ENCODE results near the gene LAMP5. TPM values are rescaled to one million over a fixed set of nuclear protein-coding genes. Genes with fewer than 3 reads are reported as not detected.

Gene LAMP5
- total RNA-seq, 1 donor from 2014 or later = 0.80 TPM

DNA sequence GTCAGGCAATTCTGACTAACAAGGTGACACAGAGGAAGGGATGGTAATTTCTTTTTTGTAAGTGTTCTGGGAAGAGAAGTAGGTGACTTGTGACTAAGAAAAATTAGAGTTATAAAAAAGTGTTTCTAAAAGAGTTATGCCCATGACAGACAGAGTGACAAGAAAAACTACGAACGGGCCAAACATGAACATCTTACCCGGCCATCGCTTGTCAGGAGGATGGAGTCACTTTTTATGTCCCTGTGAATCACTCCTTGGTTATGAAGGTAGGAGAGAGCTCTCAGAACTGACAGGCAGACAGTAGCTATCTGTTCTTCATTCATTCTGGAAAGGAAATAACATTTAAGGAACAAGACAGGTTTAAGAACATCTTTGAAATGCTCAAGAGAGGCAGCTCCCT, 43.0 kb downstream of the LAMP5 start:
- no peak overlapping the region for H3K4me3 Mint-ChIP-seq (ENCODE audit: unreplicated experiment)
- H3K27me3 Mint-ChIP-seq (ENCODE audit: unreplicated experiment) = no peaks in the 10 kb centered on the region
- H3K9me3 Mint-ChIP-seq (ENCODE audit: unreplicated experiment) = no peaks in the 10 kb centered on the region
- H3K27ac Mint-ChIP-seq (ENCODE audit: unreplicated experiment) = no peak overlapping the region
- H3K36me3 Mint-ChIP-seq (ENCODE audit: low read depth, unreplicated experiment) = no peaks in the 10 kb centered on the region
- peaks cover 5% of the 10 kb centered on the region for H3K4me1 Mint-ChIP-seq (ENCODE audit: unreplicated experiment)
- TF ChIP-seq, protein P1, sequence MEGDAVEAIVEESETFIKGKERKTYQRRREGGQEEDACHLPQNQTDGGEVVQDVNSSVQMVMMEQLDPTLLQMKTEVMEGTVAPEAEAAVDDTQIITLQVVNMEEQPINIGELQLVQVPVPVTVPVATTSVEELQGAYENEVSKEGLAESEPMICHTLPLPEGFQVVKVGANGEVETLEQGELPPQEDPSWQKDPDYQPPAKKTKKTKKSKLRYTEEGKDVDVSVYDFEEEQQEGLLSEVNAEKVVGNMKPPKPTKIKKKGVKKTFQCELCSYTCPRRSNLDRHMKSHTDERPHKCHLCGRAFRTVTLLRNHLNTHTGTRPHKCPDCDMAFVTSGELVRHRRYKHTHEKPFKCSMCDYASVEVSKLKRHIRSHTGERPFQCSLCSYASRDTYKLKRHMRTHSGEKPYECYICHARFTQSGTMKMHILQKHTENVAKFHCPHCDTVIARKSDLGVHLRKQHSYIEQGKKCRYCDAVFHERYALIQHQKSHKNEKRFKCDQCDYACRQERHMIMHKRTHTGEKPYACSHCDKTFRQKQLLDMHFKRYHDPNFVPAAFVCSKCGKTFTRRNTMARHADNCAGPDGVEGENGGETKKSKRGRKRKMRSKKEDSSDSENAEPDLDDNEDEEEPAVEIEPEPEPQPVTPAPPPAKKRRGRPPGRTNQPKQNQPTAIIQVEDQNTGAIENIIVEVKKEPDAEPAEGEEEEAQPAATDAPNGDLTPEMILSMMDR (IDR thresholded peaks at IDR 0.05; ENCODE audit: unreplicated experiment) = no peak
- no peak for DNase-seq (ENCODE audit: low spot score)

DNA sequence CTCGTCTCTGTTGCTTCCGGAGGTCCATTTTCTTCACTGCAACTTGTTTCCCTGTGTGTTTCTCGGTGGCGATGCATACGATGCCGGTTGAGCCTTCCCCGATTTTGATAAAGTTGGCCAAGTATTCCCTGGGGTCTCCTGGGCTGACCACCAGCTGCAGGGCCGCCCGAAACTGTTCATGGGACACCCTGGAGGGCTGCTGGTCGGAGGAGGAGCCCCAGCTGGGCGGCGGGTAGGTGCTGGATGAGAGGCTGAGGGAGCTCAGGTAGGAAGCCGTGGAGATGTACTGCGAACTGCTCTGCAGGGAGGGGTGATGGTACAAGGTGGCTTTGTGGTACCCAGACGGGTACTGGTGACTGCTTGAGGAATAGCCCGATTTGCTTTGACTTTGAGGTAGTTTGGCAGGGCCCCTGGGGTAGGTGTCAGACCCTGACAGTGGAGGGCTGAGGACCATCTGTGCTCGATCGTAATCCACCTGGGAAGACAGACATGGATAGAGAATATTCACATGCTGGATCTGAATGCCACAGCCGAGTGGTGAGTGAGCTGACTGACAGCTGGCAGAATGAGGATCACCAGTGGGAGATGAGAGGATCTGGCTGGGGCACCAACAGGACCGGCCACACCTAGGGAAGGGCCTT, 51.6 kb downstream of the LAMP5 start:
- H3K36me3 Mint-ChIP-seq (ENCODE audit: low read depth, unreplicated experiment) = no peaks in the 10 kb centered on the region
- H3K9me3 Mint-ChIP-seq (ENCODE audit: unreplicated experiment) = no peaks in the 10 kb centered on the region
- DNase-seq (ENCODE audit: low spot score) = no peak
- TF ChIP-seq, protein P1 (IDR thresholded peaks at IDR 0.05; ENCODE audit: unreplicated experiment) = no peak
- H3K4me3 Mint-ChIP-seq (ENCODE audit: unreplicated experiment) = no peak overlapping the region
- peaks cover 3% of the 10 kb centered on the region for H3K27me3 Mint-ChIP-seq (ENCODE audit: unreplicated experiment)
- H3K27ac Mint-ChIP-seq (ENCODE audit: unreplicated experiment) = no peak overlapping the region
- no peaks in the 10 kb centered on the region for H3K4me1 Mint-ChIP-seq (ENCODE audit: unreplicated experiment)

GRCh38 chr20:9566977-9567376, 52.6 kb downstream of the LAMP5 start:
- H3K4me3 Mint-ChIP-seq (ENCODE audit: unreplicated experiment) = no peak overlapping the region
- peaks cover 3% of the 10 kb centered on the region for H3K27me3 Mint-ChIP-seq (ENCODE audit: unreplicated experiment)
- no peak overlapping the region for H3K27ac Mint-ChIP-seq (ENCODE audit: unreplicated experiment)
- DNase-seq (ENCODE audit: low spot score) = no peak
- no peaks in the 10 kb centered on the region for H3K4me1 Mint-ChIP-seq (ENCODE audit: unreplicated experiment)
- no peaks in the 10 kb centered on the region for H3K9me3 Mint-ChIP-seq (ENCODE audit: unreplicated experiment)
- TF ChIP-seq, protein P1 (IDR thresholded peaks at IDR 0.05; ENCODE audit: unreplicated experiment) = no peak
- no peaks in the 10 kb centered on the region for H3K36me3 Mint-ChIP-seq (ENCODE audit: low read depth, unreplicated experiment)

GRCh38 chr20:9570612-9571011, 56.2 kb downstream of the LAMP5 start:
- Mint-ChIP-seq H3K27me3 (ENCODE audit: unreplicated experiment) (peaks cover 3% of the 10 kb centered on the region), H3K4me1 (ENCODE audit: unreplicated experiment) (peaks cover 7% of the 10 kb centered on the region)
- TF ChIP-seq, protein P1 (IDR thresholded peaks at IDR 0.05; ENCODE audit: unreplicated experiment) = no peak

GRCh38 chr20:9571783-9572182, 57.4 kb downstream of the LAMP5 start:
- H3K4me1 Mint-ChIP-seq (ENCODE audit: unreplicated experiment) = peaks cover 7% of the 10 kb centered on the region
- no peak for DNase-seq (ENCODE audit: low spot score)
- H3K27ac Mint-ChIP-seq (ENCODE audit: unreplicated experiment) = no peak overlapping the region
- H3K9me3 Mint-ChIP-seq (ENCODE audit: unreplicated experiment) = no peaks in the 10 kb centered on the region
- no peaks in the 10 kb centered on the region for H3K36me3 Mint-ChIP-seq (ENCODE audit: low read depth, unreplicated experiment)
- TF ChIP-seq, protein P1 (IDR thresholded peaks at IDR 0.05; ENCODE audit: unreplicated experiment) = no peak
- no peak overlapping the region for H3K4me3 Mint-ChIP-seq (ENCODE audit: unreplicated experiment)
- H3K27me3 Mint-ChIP-seq (ENCODE audit: unreplicated experiment) = peaks cover 3% of the 10 kb centered on the region

More at GRCh38 chr20:9570612-9571011, 56.2 kb downstream of the LAMP5 start:
- H3K27ac Mint-ChIP-seq (ENCODE audit: unreplicated experiment) = no peak overlapping the region
- H3K9me3 Mint-ChIP-seq (ENCODE audit: unreplicated experiment) = no peaks in the 10 kb centered on the region
- no peak for DNase-seq (ENCODE audit: low spot score)
- H3K36me3 Mint-ChIP-seq (ENCODE audit: low read depth, unreplicated experiment) = no peaks in the 10 kb centered on the region
- H3K4me3 Mint-ChIP-seq (ENCODE audit: unreplicated experiment) = no peak overlapping the region
